ENCODE measurements around the gene OGDHL.

The OGDHL gene

GRCh38 chr10:49750546-49750945 is 11.6 kb downstream of the OGDHL start:
- Histone ChIP-seq H2AFZ (ENCODE audit: low read depth, low read length) (no peak overlapping the region), H2BK5ac (ENCODE audit: low read depth, low read length, poor library complexity, severe bottlenecking) (no peak overlapping the region), H3K18ac (ENCODE audit: low read depth in 1 of 2, low read length in 2 of 2) (no peak overlapping the region), H2AK5ac (ENCODE audit: low read length, severe bottlenecking) (no peak overlapping the region), H3K36me3 (ENCODE audit: control insufficient read depth in 1 of 2, insufficient read depth in 2 of 2, low read depth in 1 of 2, low read length in 2 of 2) (peaks cover 0 to 25% of the 10 kb centered on the region in 2 experiments), H3K4me2 (ENCODE audit: low read length, poor library complexity, severe bottlenecking) (no peak overlapping the region), H3K4me1 (ENCODE audit: control insufficient read depth, insufficient read depth, low read depth, low read length) (peaks cover 3% of the 10 kb centered on the region), H3K9ac (ENCODE audit: low read length) (no peak overlapping the region), H3K4me3 (ENCODE audit: insufficient read depth in 1 of 2, low read depth in 1 of 2, low read length in 2 of 2) (no peak overlapping the region), H3K4ac (ENCODE audit: low read depth in 1 of 2, low read length in 2 of 2) (no peak overlapping the region), H4K8ac (ENCODE audit: low read length) (no peak overlapping the region), H3K79me1 (replicated peaks; ENCODE audit: low read length, poor library complexity, severe bottlenecking) (no peaks in the 10 kb centered on the region), H3K9me3 (ENCODE audit: control insufficient read depth, low read length) (no peaks in the 10 kb centered on the region), H2BK120ac (ENCODE audit: low read depth, low read length) (no peak overlapping the region), H3K27ac (ENCODE audit: low read length, poor library complexity, severe bottlenecking) (no peak overlapping the region), H3K14ac (ENCODE audit: low read length in 2 of 2) (no peak overlapping the region), H3K27me3 (ENCODE audit: control insufficient read depth in 1 of 2, insufficient read depth in 1 of 2, low read length in 2 of 2) (peaks cover 5 to 64% of the 10 kb centered on the region in 2 experiments), H3K23ac (ENCODE audit: low read length in 2 of 2) (no peak overlapping the region), H4K91ac (ENCODE audit: low read length) (no peak overlapping the region), H2BK12ac (ENCODE audit: low read length in 2 of 2) (no peak overlapping the region), H2BK15ac (ENCODE audit: low read depth, poor library complexity, severe bottlenecking) (no peak overlapping the region)
- DNase-seq = no peak
- WGBS = 89% methylated on average over 9 of the region's 9 CpGs

DNA sequence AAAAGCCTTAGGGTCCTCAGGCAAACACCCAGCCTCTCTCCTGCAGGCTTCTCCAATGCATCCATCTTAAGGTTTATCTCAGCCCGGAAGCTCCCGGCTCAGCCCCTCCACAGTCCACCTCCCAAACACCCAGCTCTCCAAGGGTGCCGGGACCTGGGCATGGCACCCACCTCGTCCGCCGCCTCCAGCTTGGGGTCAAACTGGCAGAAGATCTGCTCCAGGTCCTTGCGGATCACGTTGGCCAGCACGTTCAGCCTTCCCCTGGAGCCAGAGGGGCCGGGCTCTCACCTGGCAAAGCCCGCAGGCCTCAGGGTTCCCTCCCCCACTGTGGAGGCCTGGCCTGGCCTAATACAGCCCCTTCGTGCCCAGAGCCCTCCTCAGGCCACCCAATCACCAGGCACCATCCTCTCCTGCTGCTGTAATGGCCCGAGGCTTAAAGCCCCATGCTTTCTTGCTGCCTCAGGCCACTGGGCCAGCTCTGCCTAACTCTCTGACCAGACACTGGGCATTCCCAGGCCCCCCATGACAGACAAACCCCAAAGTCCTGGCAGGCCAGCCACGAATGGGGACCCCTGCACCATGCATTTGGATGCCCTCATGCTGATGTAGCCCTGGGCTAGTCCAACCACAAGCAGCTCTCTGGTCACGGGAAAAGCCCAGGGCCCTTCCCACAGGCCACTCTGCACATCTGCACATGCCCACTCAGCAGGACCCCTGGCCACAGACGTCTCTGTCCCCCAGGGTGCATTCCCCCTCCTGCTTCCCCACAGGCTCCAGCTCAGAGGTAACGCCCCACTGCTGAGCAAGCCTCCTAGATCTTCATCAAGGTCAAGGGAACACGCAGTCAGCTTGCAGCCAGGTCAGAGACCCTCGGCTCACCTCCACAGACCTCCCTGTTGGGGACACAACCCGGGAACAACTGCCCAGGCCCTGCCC is 12.3 kb downstream of the OGDHL start:
- H3K4ac ChIP-seq (ENCODE audit: low read depth in 1 of 2, low read length in 2 of 2) = no peak overlapping the region
- no peak overlapping the region for H3K4me3 ChIP-seq (ENCODE audit: insufficient read depth in 1 of 2, low read depth in 1 of 2, low read length in 2 of 2)
- no peak overlapping the region for H2BK15ac ChIP-seq (ENCODE audit: low read depth, poor library complexity, severe bottlenecking)
- peaks cover 0 to 30% of the 10 kb centered on the region in 2 experiments for H3K36me3 ChIP-seq (ENCODE audit: control insufficient read depth in 1 of 2, insufficient read depth in 2 of 2, low read depth in 1 of 2, low read length in 2 of 2)
- no peak overlapping the region for H4K8ac ChIP-seq (ENCODE audit: low read length)
- no peak overlapping the region for H4K91ac ChIP-seq (ENCODE audit: low read length)
- no peak overlapping the region for H2BK5ac ChIP-seq (ENCODE audit: low read depth, low read length, poor library complexity, severe bottlenecking)
- no peak overlapping the region for H2BK120ac ChIP-seq (ENCODE audit: low read depth, low read length)
- H3K27ac ChIP-seq (ENCODE audit: low read length, poor library complexity, severe bottlenecking) = no peak overlapping the region
- H3K79me1 ChIP-seq (replicated peaks; ENCODE audit: low read length, poor library complexity, severe bottlenecking) = no peaks in the 10 kb centered on the region
- 77% methylated on average over 20 of the region's 20 CpGs for WGBS
- no peak for DNase-seq
- no peak overlapping the region for H2BK12ac ChIP-seq (ENCODE audit: low read length in 2 of 2)
- no peak overlapping the region for H3K18ac ChIP-seq (ENCODE audit: low read depth in 1 of 2, low read length in 2 of 2)
- no peak overlapping the region for H3K4me2 ChIP-seq (ENCODE audit: low read length, poor library complexity, severe bottlenecking)
- H3K23ac ChIP-seq (ENCODE audit: low read length in 2 of 2) = no peak overlapping the region
- H3K27me3 ChIP-seq (ENCODE audit: control insufficient read depth in 1 of 2, insufficient read depth in 1 of 2, low read length in 2 of 2) = peaks cover 4 to 67% of the 10 kb centered on the region in 2 experiments
- H3K9me3 ChIP-seq (ENCODE audit: control insufficient read depth, low read length) = no peaks in the 10 kb centered on the region
- H3K4me1 ChIP-seq (ENCODE audit: control insufficient read depth, insufficient read depth, low read depth, low read length) = peaks cover 1% of the 10 kb centered on the region
- no peak overlapping the region for H2AFZ ChIP-seq (ENCODE audit: low read depth, low read length)
- H2AK5ac ChIP-seq (ENCODE audit: low read length, severe bottlenecking) = no peak overlapping the region
- no peak overlapping the region for H3K14ac ChIP-seq (ENCODE audit: low read length in 2 of 2)
- no peak overlapping the region for H3K9ac ChIP-seq (ENCODE audit: low read length)

DNA sequence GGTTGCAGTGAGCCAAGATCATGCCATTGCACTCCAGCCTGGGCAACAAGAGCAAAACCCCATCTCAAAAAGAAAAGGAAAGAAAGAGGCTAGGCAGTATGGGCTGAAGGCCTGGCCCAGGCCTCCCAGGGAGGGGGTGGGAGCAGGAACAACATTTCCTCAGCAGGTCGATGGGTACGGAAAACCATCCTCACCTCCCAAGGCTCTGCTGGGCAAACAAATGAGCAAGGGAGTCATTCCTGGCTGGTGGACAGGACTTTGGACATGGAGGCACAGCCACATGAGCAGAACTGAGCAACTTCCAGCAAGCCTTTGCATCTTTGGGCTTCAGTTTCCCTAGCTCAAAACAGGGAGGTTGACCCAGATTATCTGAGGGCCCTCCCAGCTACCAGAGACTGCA is 13.0 kb downstream of the OGDHL start:
- no peak overlapping the region for H3K18ac ChIP-seq (ENCODE audit: low read depth in 1 of 2, low read length in 2 of 2)
- H2BK15ac ChIP-seq (ENCODE audit: low read depth, poor library complexity, severe bottlenecking) = no peak overlapping the region
- H3K14ac ChIP-seq (ENCODE audit: low read length in 2 of 2) = no peak overlapping the region
- no peak overlapping the region for H2BK5ac ChIP-seq (ENCODE audit: low read depth, low read length, poor library complexity, severe bottlenecking)
- no peaks in the 10 kb centered on the region for H3K79me1 ChIP-seq (replicated peaks; ENCODE audit: low read length, poor library complexity, severe bottlenecking)
- H2BK120ac ChIP-seq (ENCODE audit: low read depth, low read length) = no peak overlapping the region
- H3K9ac ChIP-seq (ENCODE audit: low read length) = no peak overlapping the region
- H4K8ac ChIP-seq (ENCODE audit: low read length) = no peak overlapping the region
- no peak overlapping the region for H3K4ac ChIP-seq (ENCODE audit: low read depth in 1 of 2, low read length in 2 of 2)
- no peak for DNase-seq
- H2BK12ac ChIP-seq (ENCODE audit: low read length in 2 of 2) = no peak overlapping the region
- H3K23ac ChIP-seq (ENCODE audit: low read length in 2 of 2) = no peak overlapping the region
- H3K4me1 ChIP-seq (ENCODE audit: control insufficient read depth, insufficient read depth, low read depth, low read length) = no peaks in the 10 kb centered on the region
- H3K4me2 ChIP-seq (ENCODE audit: low read length, poor library complexity, severe bottlenecking) = no peak overlapping the region
- 98% methylated on average over 2 of the region's 2 CpGs for WGBS
- H2AFZ ChIP-seq (ENCODE audit: low read depth, low read length) = no peak overlapping the region
- no peak overlapping the region for H3K27ac ChIP-seq (ENCODE audit: low read length, poor library complexity, severe bottlenecking)
- no peak overlapping the region for H2AK5ac ChIP-seq (ENCODE audit: low read length, severe bottlenecking)
- no peak overlapping the region for H3K4me3 ChIP-seq (ENCODE audit: insufficient read depth in 1 of 2, low read depth in 1 of 2, low read length in 2 of 2)
- peaks cover 0 to 30% of the 10 kb centered on the region in 2 experiments for H3K36me3 ChIP-seq (ENCODE audit: control insufficient read depth in 1 of 2, insufficient read depth in 2 of 2, low read depth in 1 of 2, low read length in 2 of 2)
- no peak overlapping the region for H4K91ac ChIP-seq (ENCODE audit: low read length)
- H3K9me3 ChIP-seq (ENCODE audit: control insufficient read depth, low read length) = no peaks in the 10 kb centered on the region
- peaks cover 4 to 66% of the 10 kb centered on the region in 2 experiments for H3K27me3 ChIP-seq (ENCODE audit: control insufficient read depth in 1 of 2, insufficient read depth in 1 of 2, low read length in 2 of 2)

- H2AK5ac ChIP-seq (ENCODE audit: low read length, severe bottlenecking) = no peak overlapping the region
- H3K4me1 ChIP-seq (ENCODE audit: control insufficient read depth, insufficient read depth, low read depth, low read length) = no peaks in the 10 kb centered on the region
- H3K14ac ChIP-seq (ENCODE audit: low read length in 2 of 2) = no peak overlapping the region
- H3K36me3 ChIP-seq (ENCODE audit: control insufficient read depth in 1 of 2, insufficient read depth in 2 of 2, low read depth in 1 of 2, low read length in 2 of 2) = peaks cover 0 to 40% of the 10 kb centered on the region in 2 experiments
- H3K27me3 ChIP-seq (ENCODE audit: control insufficient read depth in 1 of 2, insufficient read depth in 1 of 2, low read length in 2 of 2) = peaks cover 4 to 61% of the 10 kb centered on the region in 2 experiments
- H3K23ac ChIP-seq (ENCODE audit: low read length in 2 of 2) = no peak overlapping the region
- 87% methylated on average over 8 of the region's 10 CpGs for WGBS
- H3K79me1 ChIP-seq (replicated peaks; ENCODE audit: low read length, poor library complexity, severe bottlenecking) = no peaks in the 10 kb centered on the region
- H3K18ac ChIP-seq (ENCODE audit: low read depth in 1 of 2, low read length in 2 of 2) = no peak overlapping the region
- H2BK12ac ChIP-seq (ENCODE audit: low read length in 2 of 2) = no peak overlapping the region
- no peak overlapping the region for H4K91ac ChIP-seq (ENCODE audit: low read length)
- no peak overlapping the region for H3K4ac ChIP-seq (ENCODE audit: low read depth in 1 of 2, low read length in 2 of 2)
- H3K4me2 ChIP-seq (ENCODE audit: low read length, poor library complexity, severe bottlenecking) = no peak overlapping the region
- H2BK15ac ChIP-seq (ENCODE audit: low read depth, poor library complexity, severe bottlenecking) = no peak overlapping the region
- no peak overlapping the region for H2BK120ac ChIP-seq (ENCODE audit: low read depth, low read length)
- H3K4me3 ChIP-seq (ENCODE audit: insufficient read depth in 1 of 2, low read depth in 1 of 2, low read length in 2 of 2) = no peak overlapping the region
- no peak for DNase-seq
- H3K9me3 ChIP-seq (ENCODE audit: control insufficient read depth, low read length) = no peaks in the 10 kb centered on the region
- no peak overlapping the region for H3K27ac ChIP-seq (ENCODE audit: low read length, poor library complexity, severe bottlenecking)
- no peak overlapping the region for H3K9ac ChIP-seq (ENCODE audit: low read length)
- no peak overlapping the region for H2AFZ ChIP-seq (ENCODE audit: low read depth, low read length)
- H2BK5ac ChIP-seq (ENCODE audit: low read depth, low read length, poor library complexity, severe bottlenecking) = no peak overlapping the region
- H4K8ac ChIP-seq (ENCODE audit: low read length) = no peak overlapping the region
These were observed 14.1 kb downstream of the OGDHL start for GRCh38 chr10:49748006-49748405.

Measured in mesenchymal stem cell (in vitro differentiated cells and primary cell).